ENCODE measurements around the gene FAM107B. TPM values are rescaled to one million over a fixed set of nuclear protein-coding genes. Genes with fewer than 3 reads are reported as not detected.

The FAM107B gene
- total RNA-seq, 1 donor from 2014 or later = 43.0 TPM

GRCh38 chr10:14757394-14757793 lies 17.3 kb downstream of the FAM107B start:
- Histone ChIP-seq H4K20me1 (ENCODE audit: low read depth) (no peaks in the 10 kb centered on the region), H3K27ac (no peak overlapping the region), H3K4me3 (no peak overlapping the region), H3K4me1 (no peaks in the 10 kb centered on the region), H3K4me2 (no peak overlapping the region), H3K79me2 (ENCODE audit: low read depth) (no peaks in the 10 kb centered on the region), H3K9ac (no peak overlapping the region), H3F3A (ENCODE audit: low read depth) (no peaks in the 10 kb centered on the region), H3K27me3 (no peaks in the 10 kb centered on the region), H3K9me3 (ENCODE audit: low read depth) (no peaks in the 10 kb centered on the region), H2AFZ (replicated peaks) (no peak overlapping the region), H3K36me3 (no peaks in the 10 kb centered on the region)
- no peak for TF ChIP-seq EZH2 (IDR thresholded peaks at IDR 0.05)
- no peak for TF ChIP-seq CTCF (IDR thresholded peaks at IDR 0.05)
- no peak for TF ChIP-seq EZH2phosphoT487 (IDR thresholded peaks at IDR 0.05)
- DNase-seq (ENCODE audit: low spot score) = no peak
- no peak overlapping the region for H3K27ac Mint-ChIP-seq
- no peaks in the 10 kb centered on the region for H3K4me1 Mint-ChIP-seq
- no peaks in the 10 kb centered on the region for H3K27me3 Mint-ChIP-seq (ENCODE audit: insufficient read depth, low read depth)
- H3K36me3 Mint-ChIP-seq = no peaks in the 10 kb centered on the region
- H3K9me3 Mint-ChIP-seq = peaks cover 3% of the 10 kb centered on the region
- no peak overlapping the region for H3K4me3 Mint-ChIP-seq

GRCh38 chr10:14753441-14753840 lies 21.3 kb downstream of the FAM107B start:
- Mint-ChIP-seq H3K27me3 (ENCODE audit: insufficient read depth, low read depth) (no peaks in the 10 kb centered on the region), H3K4me3 (no peak overlapping the region), H3K27ac (no peak overlapping the region), H3K4me1 (peaks cover 19% of the 10 kb centered on the region), H3K9me3 (peaks cover 3% of the 10 kb centered on the region), H3K36me3 (no peaks in the 10 kb centered on the region)
- Histone ChIP-seq H3K27ac (no peak overlapping the region), H3K4me2 (no peak overlapping the region), H3K36me3 (no peaks in the 10 kb centered on the region), H4K20me1 (ENCODE audit: low read depth) (no peaks in the 10 kb centered on the region), H3K9ac (no peak overlapping the region), H3K79me2 (ENCODE audit: low read depth) (no peaks in the 10 kb centered on the region), H3K27me3 (no peaks in the 10 kb centered on the region), H3F3A (ENCODE audit: low read depth) (no peaks in the 10 kb centered on the region), H3K4me1 (no peaks in the 10 kb centered on the region), H2AFZ (replicated peaks) (no peak overlapping the region), H3K9me3 (ENCODE audit: low read depth) (no peaks in the 10 kb centered on the region), H3K4me3 (no peak overlapping the region)
- no peak for DNase-seq (ENCODE audit: low spot score)
- TF ChIP-seq CTCF (IDR thresholded peaks at IDR 0.05) (no peak), EZH2phosphoT487 (IDR thresholded peaks at IDR 0.05) (no peak), EZH2 (IDR thresholded peaks at IDR 0.05) (no peak)

- Mint-ChIP-seq H3K27ac (peak overlapping the region; percentile 88), H3K9me3 (peaks cover 3% of the 10 kb centered on the region), H3K36me3 (no peaks in the 10 kb centered on the region), H3K4me3 (no peak overlapping the region), H3K4me1 (peaks cover 19% of the 10 kb centered on the region), H3K27me3 (ENCODE audit: insufficient read depth, low read depth) (no peaks in the 10 kb centered on the region)
- no peaks in the 10 kb centered on the region for H3K79me2 ChIP-seq (ENCODE audit: low read depth)
- no peak overlapping the region for H3K27ac ChIP-seq
- H3K27me3 ChIP-seq = no peaks in the 10 kb centered on the region
- TF ChIP-seq EZH2 (IDR thresholded peaks at IDR 0.05) (no peak), EZH2phosphoT487 (IDR thresholded peaks at IDR 0.05) (no peak)
- H3K9me3 ChIP-seq (ENCODE audit: low read depth) = no peaks in the 10 kb centered on the region
- no peaks in the 10 kb centered on the region for H3K4me1 ChIP-seq
- no peak overlapping the region for H3K4me2 ChIP-seq
- H3K9ac ChIP-seq = no peak overlapping the region
- H3K36me3 ChIP-seq = no peaks in the 10 kb centered on the region
- no peaks in the 10 kb centered on the region for H3F3A ChIP-seq (ENCODE audit: low read depth)
- DNase-seq (ENCODE audit: low spot score) = no peak
- peak overlapping the region; percentile 70 for H2AFZ ChIP-seq (replicated peaks)
- no peak overlapping the region for H3K4me3 ChIP-seq
- no peaks in the 10 kb centered on the region for H4K20me1 ChIP-seq (ENCODE audit: low read depth)
Measured at GRCh38 chr10:14751921-14752320, 22.8 kb downstream of the FAM107B start.

GRCh38 chr10:14751014-14751896 lies 23.4 kb downstream of the FAM107B start:
- no peaks in the 10 kb centered on the region for H3K9me3 Mint-ChIP-seq
- no peaks in the 10 kb centered on the region for H3K9me3 ChIP-seq (ENCODE audit: low read depth)
- no peaks in the 10 kb centered on the region for H3F3A ChIP-seq (ENCODE audit: low read depth)
- H3K9ac ChIP-seq = no peak overlapping the region
- no peaks in the 10 kb centered on the region for H3K4me1 ChIP-seq
- no peaks in the 10 kb centered on the region for H4K20me1 ChIP-seq (ENCODE audit: low read depth)
- no peak overlapping the region for H3K4me3 Mint-ChIP-seq
- H3K27me3 ChIP-seq = no peaks in the 10 kb centered on the region
- no peaks in the 10 kb centered on the region for H3K36me3 Mint-ChIP-seq
- H3K27me3 Mint-ChIP-seq (ENCODE audit: insufficient read depth, low read depth) = no peaks in the 10 kb centered on the region
- H3K4me1 Mint-ChIP-seq = peaks cover 19% of the 10 kb centered on the region
- no peak overlapping the region for H3K27ac ChIP-seq
- no peak overlapping the region for H3K4me2 ChIP-seq
- TF ChIP-seq EZH2phosphoT487 (IDR thresholded peaks at IDR 0.05) = no peak
- no peak for TF ChIP-seq CTCF (IDR thresholded peaks at IDR 0.05)
- TF ChIP-seq EZH2 (IDR thresholded peaks at IDR 0.05) = no peak
- no peak overlapping the region for H3K4me3 ChIP-seq
- no peaks in the 10 kb centered on the region for H3K79me2 ChIP-seq (ENCODE audit: low read depth)
- peak overlapping the region; percentile 70 for H2AFZ ChIP-seq (replicated peaks)
- H3K36me3 ChIP-seq = no peaks in the 10 kb centered on the region
- H3K27ac Mint-ChIP-seq = peak overlapping the region; percentile 88
- DNase-seq (ENCODE audit: low spot score) = no peak

Data from neural progenitor cell (in vitro differentiated cells).